ENCODE results near the gene DENND4C.

DENND4C gene

GRCh38 chr9:19281801-19282200 lies 51.3 kb downstream of the DENND4C start:
- Histone ChIP-seq H3K79me2 (ENCODE audit: insufficient read depth, low read length) (peaks cover 42% of the 10 kb centered on the region), H3K4me3 (ENCODE audit: low read depth, low read length, poor library complexity, severe bottlenecking) (no peak overlapping the region), H3K9me2 (ENCODE audit: low read depth, low read length) (no peaks in the 10 kb centered on the region), H3K4me2 (ENCODE audit: low read length) (no peak overlapping the region), H2AFZ (ENCODE audit: low read length) (no peak overlapping the region), H4K20me1 (ENCODE audit: insufficient read depth, low read length) (no peaks in the 10 kb centered on the region), H3K9me3 (ENCODE audit: low read length) (no peaks in the 10 kb centered on the region), H3K27me3 (ENCODE audit: insufficient read depth, low read length) (no peaks in the 10 kb centered on the region), H3K9ac (ENCODE audit: low read length) (no peak overlapping the region), H3F3A (ENCODE audit: insufficient read depth, low read length) (no peaks in the 10 kb centered on the region), H3K36me3 (ENCODE audit: insufficient read depth, low read length) (peaks cover 7% of the 10 kb centered on the region; the same call in 1 of the 2 replicates), H3K27ac (ENCODE audit: low read depth, low read length, poor library complexity, severe bottlenecking) (no peak overlapping the region), H3K4me1 (ENCODE audit: insufficient read depth, low read length, severe bottlenecking) (no peaks in the 10 kb centered on the region)
- TF ChIP-seq EZH2 (IDR thresholded peaks at IDR 0.05; ENCODE audit: borderline replicate concordance, low read length) (no peak), CTCF (IDR thresholded peaks at IDR 0.05; ENCODE audit: low read length) (no peak)

- H3K27me3 ChIP-seq (ENCODE audit: insufficient read depth, low read length) = no peaks in the 10 kb centered on the region
- H3K79me2 ChIP-seq (ENCODE audit: insufficient read depth, low read length) = peaks cover 32% of the 10 kb centered on the region
- H3K4me2 ChIP-seq (ENCODE audit: low read length) = no peak overlapping the region
- no peaks in the 10 kb centered on the region for H3F3A ChIP-seq (ENCODE audit: insufficient read depth, low read length)
- no peak overlapping the region for H3K9ac ChIP-seq (ENCODE audit: low read length)
- H3K27ac ChIP-seq (ENCODE audit: low read depth, low read length, poor library complexity, severe bottlenecking) = no peak overlapping the region
- no peaks in the 10 kb centered on the region for H3K9me3 ChIP-seq (ENCODE audit: low read length)
- no peak overlapping the region for H3K4me3 ChIP-seq (ENCODE audit: low read depth, low read length, poor library complexity, severe bottlenecking)
- no peak overlapping the region for H2AFZ ChIP-seq (ENCODE audit: low read length)
- no peaks in the 10 kb centered on the region for H3K9me2 ChIP-seq (ENCODE audit: low read depth, low read length)
- TF ChIP-seq EZH2 (IDR thresholded peaks at IDR 0.05; ENCODE audit: borderline replicate concordance, low read length) = no peak
- TF ChIP-seq CTCF (IDR thresholded peaks at IDR 0.05; ENCODE audit: low read length) = no peak
- no peaks in the 10 kb centered on the region for H3K4me1 ChIP-seq (ENCODE audit: insufficient read depth, low read length, severe bottlenecking)
- H4K20me1 ChIP-seq (ENCODE audit: insufficient read depth, low read length) = no peaks in the 10 kb centered on the region
- peaks cover 5% of the 10 kb centered on the region; the same call in 1 of the 2 replicates for H3K36me3 ChIP-seq (ENCODE audit: insufficient read depth, low read length)
Measured at GRCh38 chr9:19283072-19283710, 52.7 kb downstream of the DENND4C start.

- Histone ChIP-seq H3K4me2 (ENCODE audit: low read length) (no peak overlapping the region), H2AFZ (ENCODE audit: low read length) (no peak overlapping the region), H3K79me2 (ENCODE audit: insufficient read depth, low read length) (peaks cover 27% of the 10 kb centered on the region), H3K4me1 (ENCODE audit: insufficient read depth, low read length, severe bottlenecking) (no peaks in the 10 kb centered on the region), H3K4me3 (ENCODE audit: low read depth, low read length, poor library complexity, severe bottlenecking) (no peak overlapping the region), H3K9me2 (ENCODE audit: low read depth, low read length) (no peaks in the 10 kb centered on the region), H3F3A (ENCODE audit: insufficient read depth, low read length) (no peaks in the 10 kb centered on the region), H3K36me3 (ENCODE audit: insufficient read depth, low read length) (peaks cover 9% of the 10 kb centered on the region; the same call in 1 of the 2 replicates), H3K9ac (ENCODE audit: low read length) (no peak overlapping the region), H3K27ac (ENCODE audit: low read depth, low read length, poor library complexity, severe bottlenecking) (no peak overlapping the region), H4K20me1 (ENCODE audit: insufficient read depth, low read length) (no peaks in the 10 kb centered on the region), H3K9me3 (ENCODE audit: low read length) (no peaks in the 10 kb centered on the region), H3K27me3 (ENCODE audit: insufficient read depth, low read length) (no peaks in the 10 kb centered on the region)
- TF ChIP-seq EZH2 (IDR thresholded peaks at IDR 0.05; ENCODE audit: borderline replicate concordance, low read length) (no peak), CTCF (IDR thresholded peaks at IDR 0.05; ENCODE audit: low read length) (no peak)
Measured at GRCh38 chr9:19284729-19285128, 54.2 kb downstream of the DENND4C start.

Measured in OCI-LY1 (cell line).